ENCODE results near the gene C19orf38. TPM values are rescaled to one million over a fixed set of nuclear protein-coding genes. Genes with fewer than 3 reads are reported as not detected.

Gene C19orf38
- total RNA-seq, 2 experiments from 2014 or later: 5.2 to 7.5 TPM

DNA sequence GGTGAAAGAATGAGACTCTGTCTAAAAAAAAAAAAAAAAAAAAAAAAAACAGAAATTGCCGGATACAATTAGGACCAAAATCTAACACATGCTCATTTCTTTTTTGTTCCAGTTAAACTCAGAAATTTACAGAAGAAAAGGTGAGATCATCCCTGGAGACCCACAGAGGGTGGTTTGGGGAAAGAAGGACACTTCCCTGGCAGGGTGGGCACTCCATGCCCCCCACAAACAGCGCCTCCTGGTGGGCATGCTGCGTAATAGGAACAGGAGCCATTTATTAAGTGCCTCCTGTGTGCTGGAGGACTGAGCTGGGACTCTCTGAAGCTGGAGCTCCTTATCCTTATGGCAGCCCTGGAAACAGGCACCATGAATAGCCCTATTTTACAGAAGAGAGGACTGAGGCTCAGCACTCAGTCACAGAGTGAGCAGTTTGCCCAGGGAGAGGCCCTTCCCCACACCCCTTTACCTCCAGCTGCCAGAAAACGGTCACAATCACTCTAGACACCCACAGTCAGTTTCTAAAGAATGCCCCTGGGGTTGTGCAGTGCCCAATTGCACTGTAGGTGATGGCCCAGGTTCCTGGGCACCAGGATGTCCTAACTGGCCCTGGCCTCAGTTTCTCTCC is 10.1 kb downstream of the C19orf38 start:
- Histone ChIP-seq H3K4me1 (ENCODE audit: insufficient read depth, low read length, poor library complexity, severe bottlenecking) (peaks cover 5% of the 10 kb centered on the region), H3K27ac (ENCODE audit: low read depth, low read length, poor library complexity, severe bottlenecking) (no peak overlapping the region), H3K9me3 (ENCODE audit: low read length) (no peaks in the 10 kb centered on the region), H4K20me1 (ENCODE audit: insufficient read depth, low read length) (no peaks in the 10 kb centered on the region), H3K4me3 (ENCODE audit: low read depth, low read length, poor library complexity, severe bottlenecking) (no peak overlapping the region), H2AFZ (ENCODE audit: low read length) (peak overlapping the region; percentile 47; the same call in 1 of the 2 replicates), H3K9me2 (ENCODE audit: insufficient read depth, low read length) (no peaks in the 10 kb centered on the region), H3K36me3 (ENCODE audit: insufficient read depth, low read length) (no peaks in the 10 kb centered on the region), H3K79me2 (ENCODE audit: insufficient read depth, low read depth, low read length) (no peaks in the 10 kb centered on the region), H3K4me2 (ENCODE audit: low read length) (no peak overlapping the region)
- BruUV-seq (replicated peaks): no TSS peak
- DNase-seq (ENCODE audit: low spot score): peak; percentile 73
- CTCF ChIA-PET (ENCODE audit: unreplicated experiment): interaction anchor here (0.7 to 1.0 kb wide), 3 partner anchors 13 to 127 kb away, joined by 3 to 10 read pairs (median 3); partner anchors contain the start of gene TMED1
- TF ChIP-seq CTCF (conservative IDR thresholded peaks at IDR 0.05; ENCODE audit: low read length) (peak; percentile 96), EZH2phosphoT487 (IDR thresholded peaks at IDR 0.05; ENCODE audit: borderline replicate concordance, low read depth, low read length) (no peak)
- POLR2A ChIA-PET: interaction anchor here (0.5 to 1.0 kb wide), 3 partner anchors 96 to 141 kb away, joined by 3 to 6 read pairs (median 3); no protein-coding TSS in a partner anchor
- intact Hi-C loops (cut with micrococcal nuclease; ENCODE audit: unreplicated experiment): loop anchor here (1.0 kb wide), 1 partner anchor 141 kb away; no protein-coding TSS in a partner anchor

GRCh38 chr19:10861103-10861651 is 13.0 kb downstream of the C19orf38 start:
- TF ChIP-seq EZH2phosphoT487 (IDR thresholded peaks at IDR 0.05; ENCODE audit: borderline replicate concordance, low read depth, low read length): no peak
- TF ChIP-seq CTCF (conservative IDR thresholded peaks at IDR 0.05; ENCODE audit: low read length): peak; percentile 70
- Histone ChIP-seq H3K27ac (ENCODE audit: low read depth, low read length, poor library complexity, severe bottlenecking) (no peak overlapping the region), H3K36me3 (ENCODE audit: insufficient read depth, low read length) (no peaks in the 10 kb centered on the region), H3K79me2 (ENCODE audit: insufficient read depth, low read depth, low read length) (no peaks in the 10 kb centered on the region), H3K4me3 (ENCODE audit: low read depth, low read length, poor library complexity, severe bottlenecking) (no peak overlapping the region), H3K4me2 (ENCODE audit: low read length) (no peak overlapping the region), H4K20me1 (ENCODE audit: insufficient read depth, low read length) (no peaks in the 10 kb centered on the region), H3K4me1 (ENCODE audit: insufficient read depth, low read length, poor library complexity, severe bottlenecking) (peaks cover 16% of the 10 kb centered on the region), H2AFZ (ENCODE audit: low read length) (no peak overlapping the region), H3K9me2 (ENCODE audit: insufficient read depth, low read length) (no peaks in the 10 kb centered on the region), H3K9me3 (ENCODE audit: low read length) (no peaks in the 10 kb centered on the region)
- intact Hi-C loops (cut with micrococcal nuclease; ENCODE audit: unreplicated experiment): no loop called here
- no TSS peak for BruUV-seq (replicated peaks)
- POLR2A ChIA-PET: no interaction called here
- DNase-seq (ENCODE audit: low spot score): peak; percentile 67
- CTCF ChIA-PET (ENCODE audit: unreplicated experiment): no interaction called here

Data from OCI-LY7 (cell line).